AG04449 (cell line): ENCODE measurements around the gene TMEM121B.

Source experiments
- CTCF ChIA-PET: fragments of 350-600 bp; formaldehyde crosslinking; extraction: SDS; loops from one replicate; lab custom pipeline; 2021; ENCODE audit warnings: antibody characterized with exemption; lab: Yijun Ruan, JAX
- POLR2A ChIA-PET: fragments of 400-600, 350-600 bp; formaldehyde crosslinking; extraction: SDS; loops from one replicate; lab custom pipeline; 2020; ENCODE audit warnings: antibody characterized with exemption, inconsistent platforms; lab: Yijun Ruan, JAX
- DNase-seq: peaks from one replicate; pipeline ENCODE4 v3.0.0-alpha.2; 2010; ENCODE audit warnings: low read depth, low spot score
- H3K4me3 ChIP-seq: 2 replicates; pipeline ENCODE4 v1.5.1; 2011; ENCODE audit warnings: low read depth, mild to moderate bottlenecking, control low read depth, low read length
- CTCF ChIP-seq: IDR thresholded peaks from one replicate; pipeline ENCODE4 v1.5.1; 2011; ENCODE audit warnings: mild to moderate bottlenecking, moderate library complexity, low read length, control low read depth, inconsistent platforms; ENCODE audit not compliant: insufficient read depth; ENCODE audit errors: missing control alignments

The TMEM121B gene

GRCh38 chr22:17143101-17143500 lies 21.9 kb upstream of the TMEM121B start:
- no peak overlapping the region for H3K4me3 ChIP-seq
- no peak for TF ChIP-seq CTCF
- POLR2A ChIA-PET: no interaction called here
- DNase-seq: no peak
- CTCF ChIA-PET: interaction anchor here (2.6 kb wide), 1 partner anchor 29 kb away, joined by 15 read pairs; no protein-coding TSS in a partner anchor

GRCh38 chr22:17140826-17141766 lies 19.9 kb upstream of the TMEM121B start:
- ChIA-PET CTCF (interaction anchor here (2.6 kb wide), 1 partner anchor 31 kb away, joined by 15 read pairs; no protein-coding TSS in a partner anchor), POLR2A (no interaction called here)
- DNase-seq: no peak
- TF ChIP-seq CTCF: no peak
- no peak overlapping the region for H3K4me3 ChIP-seq

- H3K4me3 ChIP-seq: no peak overlapping the region
- POLR2A ChIA-PET: no interaction called here
- DNase-seq: no peak
- no peak for TF ChIP-seq CTCF
- CTCF ChIA-PET: no interaction called here
Observed at GRCh38 chr22:17140022-17140421, 18.9 kb upstream of the TMEM121B start.

- no peak for DNase-seq
- H3K4me3 ChIP-seq: no peak overlapping the region
- ChIA-PET CTCF (no interaction called here), POLR2A (no interaction called here)
- TF ChIP-seq CTCF: no peak
Observed at GRCh38 chr22:17138513-17138912, 17.4 kb upstream of the TMEM121B start.

- ChIA-PET POLR2A (no interaction called here), CTCF (no interaction called here)
- H3K4me3 ChIP-seq: no peak overlapping the region
- DNase-seq: no peak
- TF ChIP-seq CTCF: no peak
Observed at GRCh38 chr22:17137861-17138425, 16.8 kb upstream of the TMEM121B start.

- TF ChIP-seq CTCF: no peak
- ChIA-PET POLR2A (no interaction called here), CTCF (interaction anchor here (1.2 kb wide), 1 partner anchor 35 kb away, joined by 4 read pairs; no protein-coding TSS in a partner anchor)
- no peak overlapping the region for H3K4me3 ChIP-seq
- no peak for DNase-seq
Observed at GRCh38 chr22:17137170-17137569, 16.0 kb upstream of the TMEM121B start.
